Heart right ventricle (tissue), 16 donors: ENCODE data around the gene TMEM63C. TPM values are rescaled to one million over a fixed set of nuclear protein-coding genes. Genes with fewer than 3 reads are reported as not detected.

Experiments
- ATAC-seq, 8 donors: fragments of 200-7000 bp; cut with Tn5 transposase; one replicate each; pipeline ENCODE4 v1.9.1; 2020; ENCODE audit warnings: mild to moderate bottlenecking in 8 of 8, moderate library complexity in 8 of 8, moderate number of reproducible peaks in 1 of 8
- DNase-seq, 2 donors: peaks; one replicate each; pipeline ENCODE4 v3.0.0-alpha.2; 2020
- H3K27ac ChIP-seq, 10 donors: fragments of 200-600 bp; sonication (generic) in 2 of 10; one replicate each; pipeline versions ENCODE4 v1.5.0 to v1.8.0; 2020 to 2022; ENCODE audit warnings: mild to moderate bottlenecking in 3 of 10
- H3K27me3 ChIP-seq, 7 donors: fragments of 200-600 bp; one replicate each; pipeline ENCODE4 v1.8.0; 2021 to 2022; ENCODE audit warnings: mild to moderate bottlenecking in 2 of 7
- H3K36me3 ChIP-seq, 9 donors: fragments of 200-600 bp; sonication (generic) in 1 of 9; one replicate each; pipeline versions ENCODE4 v1.5.0 to v1.8.0; 2020 to 2022; ENCODE audit warnings: mild to moderate bottlenecking in 2 of 9
- H3K4me1 ChIP-seq, 9 donors: fragments of 200-600 bp; sonication (generic) in 1 of 9; one replicate each; pipeline versions ENCODE4 v1.5.0 to v1.8.0; 2020 to 2022; ENCODE audit warnings: mild to moderate bottlenecking in 4 of 9
- H3K4me3 ChIP-seq, 10 donors: fragments of 200-600 bp; sonication (generic) in 2 of 10; one replicate each; pipeline versions ENCODE4 v1.5.0 to v1.8.0; 2020 to 2022; ENCODE audit warnings: mild to moderate bottlenecking in 7 of 10, moderate library complexity in 2 of 10
- H3K9me3 ChIP-seq, 11 donors: fragments of 200-600 bp in 10 of 11; sonication (generic) in 2 of 11; one replicate each; pipeline versions ENCODE4 v1.5.0 to v1.8.0; 2013 to 2022; ENCODE audit warnings: mild to moderate bottlenecking in 2 of 11, control low read depth in 1 of 11, moderate library complexity in 1 of 11
- CTCF ChIP-seq, 9 donors: fragments of 200-600 bp; sonication (generic) in 2 of 9; IDR thresholded peaks; one replicate each; pipeline versions ENCODE4 v1.5.0 to v1.8.0; 2021 to 2022; ENCODE audit warnings: antibody characterized with exemption in 9 of 9, mild to moderate bottlenecking in 5 of 9, moderate library complexity in 1 of 9
- WGBS, 2 donors: extraction: QIAGEN DNeasy Blood & Tissue Kit; methylation state at CpG; one replicate each; pipeline ENCODE4 v1.1.7; 2013; ENCODE audit warnings: inconsistent platforms in 1 of 2; 5-methylcytosine and 5-hydroxymethylcytosine counted together
- intact Hi-C, 10 donors: fragments of 100-400 bp; cut with DNase I; formaldehyde crosslinking; loops; one replicate each; pipeline versions ENCODE4 v1.11.1 to v1.14.2; 2022
- polyA plus RNA-seq, 2 donors: library from polyadenylated mRNA; stranded (reverse); fragments of 200-250 nt; gene quantifications; one replicate each; pipeline ENCODE4 v1.2.3, GENCODE V29; 2013
- total RNA-seq, 10 donors: library from RNA; stranded (reverse); fragmentation: NEBNext Ultra II Directional in 3 of 10; extraction: Animal tissue kit (Norgen Biotek cat#: 25700) in 3 of 10; gene quantifications; one replicate each; pipeline versions ENCODE4 v1.2.1 to v1.2.4, GENCODE V29; 2021 to 2023
- donor health status: Arrhythmogenic right ventricular cardiomyopathy.
- donor health status: ischemic (EF 13 %, LVEDD 7.1; RV severe dilation, severe dysfunction).
- donor health status: healthy with polysubstance abuse.
- donor health status: DM: no; HTN: yes; CAD: no.
- donor health status: DM: no; HTN: no; CAD: no.
- donor health status: ischemic (EF 25% LVEDD 6.9; RV normal size, moderate dysfunction).
- donor health status: ischemic (EF 25% LVEDD 5.7; RV mildly dilated, moderate dysfunction).
- donor health status: healthy.
- donor health status: DM: yes; HTN: yes; CAD: no.
- donor health status: Ischemic cardiomyopathy.
- donor health status: ischemic (EF 35%, LVEDD 5.7; RV mildly dilated, moderate dysfunction).
- donor health status: nonischemic (EF 11% LVEDD 7.7; RV severe dilation, severe dysfunction).
- donor health status: DM: yes; HTN: yes; CAD: no.
- donor health status: PGD.
- donor health status: ischemic (EF 29% LVEDD 5.4; RV normal size, mild dysfunction).
- donor health status: nonischemic (EF 23%, LVEDD 6.1; RV moderate dilation, normal function).

Gene TMEM63C
- total and polyA plus RNA-seq, 12 donors = under 0.01 to 7.2 (median 0.53) TPM

- Histone ChIP-seq H3K4me3 (no peak overlapping the region), H3K27ac (no peak overlapping the region), H3K9me3 (no peaks in the 10 kb centered on the region), H3K27me3 (peaks cover 0 to 7% (median 0%) of the 10 kb centered on the region in 7 donors), H3K4me1 (no peaks in the 10 kb centered on the region), H3K36me3 (no peaks in the 10 kb centered on the region)
- 90 to 91% methylated on average over 16 of the region's 16 CpGs for WGBS, 2 donors
- intact Hi-C loops = no loop called here
- no peak for DNase-seq
- no peak for ATAC-seq
- TF ChIP-seq CTCF (IDR thresholded peaks at IDR 0.05) = no peak
These were observed 57.8 kb downstream of the TMEM63C start for GRCh38 chr14:77239412-77239811.

GRCh38 chr14:77240336-77240915 is 58.8 kb downstream of the TMEM63C start:
- intact Hi-C loops = no loop called here
- Histone ChIP-seq H3K4me3 (no peak overlapping the region), H3K9me3 (no peaks in the 10 kb centered on the region), H3K36me3 (no peaks in the 10 kb centered on the region), H3K27ac (no peak overlapping the region), H3K4me1 (no peaks in the 10 kb centered on the region), H3K27me3 (peaks cover 0 to 2% (median 0%) of the 10 kb centered on the region in 7 donors)
- ATAC-seq (no peak), DNase-seq (no peak)
- no peak for TF ChIP-seq CTCF (IDR thresholded peaks at IDR 0.05)
- 76% methylated on average over 15 of the region's 15 CpGs for WGBS, 2 donors

GRCh38 chr14:77241955-77242354 is 60.4 kb downstream of the TMEM63C start:
- H3K4me1 ChIP-seq = no peaks in the 10 kb centered on the region
- intact Hi-C loops = no loop called here
- no peak for DNase-seq
- 60 to 62% methylated on average over 2 of the region's 2 CpGs for WGBS, 2 donors
- H3K36me3 ChIP-seq = no peaks in the 10 kb centered on the region
- no peak overlapping the region for H3K4me3 ChIP-seq
- H3K27me3 ChIP-seq = peaks cover 0 to 2% (median 0%) of the 10 kb centered on the region in 7 donors
- H3K27ac ChIP-seq = no peak overlapping the region
- no peaks in the 10 kb centered on the region for H3K9me3 ChIP-seq
- no peak for TF ChIP-seq CTCF (IDR thresholded peaks at IDR 0.05)
- ATAC-seq = peak in 1 of 8 donors; percentile 61

GRCh38 chr14:77242752-77243151 is 61.2 kb downstream of the TMEM63C start:
- DNase-seq (no peak), ATAC-seq (no peak)
- no peak for TF ChIP-seq CTCF (IDR thresholded peaks at IDR 0.05)
- Histone ChIP-seq H3K27ac (no peak overlapping the region), H3K9me3 (no peaks in the 10 kb centered on the region), H3K4me3 (no peak overlapping the region), H3K4me1 (no peaks in the 10 kb centered on the region), H3K36me3 (no peaks in the 10 kb centered on the region), H3K27me3 (peaks cover 0 to 2% (median 0%) of the 10 kb centered on the region in 7 donors)
- intact Hi-C loops = no loop called here
- 71 to 82% methylated on average over 12 of the region's 12 CpGs for WGBS, 2 donors
